HepG2 (cell line): Measurements from ENCODE around the gene SMIM28. TPM values are rescaled to one million over a fixed set of nuclear protein-coding genes. Genes with fewer than 3 reads are reported as not detected.

Experiments
- ARNT ChIP-seq: fragments of 450-650 bp; IDR thresholded peaks from 2 replicates; pipeline ENCODE4 v1.6.1; 2017
- ATF3 ChIP-seq: sonication (generic); formaldehyde crosslinking; IDR thresholded peaks from 2 replicates; pipeline ENCODE4 v1.4.0; 2020; ENCODE audit warnings: missing genetic modification reagents
- ATRX ChIP-seq: sonication (generic); formaldehyde crosslinking; IDR thresholded peaks from 2 replicates; pipeline ENCODE4 v1.4.0; 2020; ENCODE audit warnings: missing genetic modification reagents, borderline replicate concordance
- FOSL1 ChIP-seq: sonication (generic); formaldehyde crosslinking; IDR thresholded peaks from 2 replicates; pipeline ENCODE4 v1.9.0; 2021; ENCODE audit warnings: missing genetic modification reagents, borderline replicate concordance
- GMEB2 ChIP-seq: IDR thresholded peaks from 2 replicates; pipeline ENCODE4 v1.6.1; 2016; ENCODE audit warnings: missing biosample characterization, missing genetic modification reagents, low read depth
- SOX13 ChIP-seq, 3 experiments: fragments of 450-650 bp in 1 of 3; sonication (generic) in 1 of 3; formaldehyde crosslinking in 1 of 3; IDR thresholded peaks in 2 of 3; conservative IDR thresholded peaks in 1 of 3; 2 replicates each; pipeline versions ENCODE4 v1.5.0 to v1.6.1; 2016 to 2020; ENCODE audit warnings: antibody characterized with exemption in 1 of 3, mild to moderate bottlenecking in 1 of 3, missing compliant biosample characterization in 1 of 3, missing genetic modification reagents in 1 of 3, moderate library complexity in 1 of 3
- TBX3 ChIP-seq: fragments of 450-650 bp; IDR thresholded peaks from 2 replicates; pipeline ENCODE4 v1.6.1; 2017; ENCODE audit warnings: antibody characterized with exemption, mild to moderate bottlenecking, inconsistent platforms, borderline replicate concordance
- TFDP2 ChIP-seq: sonication (generic); formaldehyde crosslinking; IDR thresholded peaks from 2 replicates; pipeline ENCODE4 v1.4.0; 2020; ENCODE audit warnings: missing genetic modification reagents
- THAP11 ChIP-seq: IDR thresholded peaks from 2 replicates; pipeline ENCODE4 v1.6.1; 2016; ENCODE audit warnings: missing biosample characterization, missing genetic modification reagents
- ZHX2 ChIP-seq, 2 experiments: sonication (generic) in 1 of 2; formaldehyde crosslinking in 1 of 2; IDR thresholded peaks; 2 replicates each; pipeline versions ENCODE4 v1.6.1 to v1.9.0; 2014 to 2022; ENCODE audit warnings: antibody characterized with exemption in 1 of 2, borderline replicate concordance in 1 of 2, inconsistent platforms in 1 of 2, low read depth in 1 of 2, missing genetic modification reagents in 1 of 2
- ZNF263 ChIP-seq: sonication (generic); formaldehyde crosslinking; IDR thresholded peaks from 2 replicates; pipeline ENCODE4 v1.4.0; 2020; ENCODE audit warnings: missing genetic modification reagents
- polyA plus RNA-seq, 8 experiments: library from polyadenylated mRNA; depleted of rRNA in 3 of 8; stranded (reverse) in 7 of 8; unstranded in 1 of 8; fragments of >200 nt; fragmentation: Illumina TruSeq in 4 of 8; extraction: Trizol in 4 of 8; gene quantifications; 2 replicates each; pipeline versions ENCODE4 v1.2.1 to v1.2.3, GENCODE V29; 2011 to 2016; ENCODE audit warnings: low read depth in 4 of 8, missing spikeins in 1 of 8, mixed read lengths in 1 of 8; ENCODE audit not compliant: insufficient read depth in 1 of 8
- total RNA-seq, 5 experiments: library from RNA; depleted of rRNA; stranded (reverse); fragments of >200 nt; fragmentation: Illumina TruSeq; extraction: Trizol; gene quantifications; 2 replicates each; pipeline ENCODE4 v1.2.3, GENCODE V29; 2016; ENCODE audit warnings: low read depth in 1 of 5
- TF ChIP-seq, protein P1 (sequence below): sonication (generic); formaldehyde crosslinking; IDR thresholded peaks from 2 replicates; pipeline ENCODE4 v1.4.0; 2020; ENCODE audit warnings: missing genetic modification reagents
- TF ChIP-seq, protein P2 (sequence below): sonication (generic); formaldehyde crosslinking; IDR thresholded peaks from 2 replicates; pipeline ENCODE4 v1.8.1; 2022; ENCODE audit warnings: low read depth, mild to moderate bottlenecking, missing genetic modification reagents

The SMIM28 gene
- total and polyA plus RNA-seq, 2 of the 13 experiments (the other 11 are each of a cell fraction or from before 2014, with no cell fraction given) = not detected

GRCh38 chr6:138403801-138404665 lies 26.3 kb downstream of the SMIM28 start, which contains the start of gene HEBP2 (continued):
- no peak for TF ChIP-seq ZHX2 (IDR thresholded peaks at IDR 0.05; ENCODE audit: low read depth)
- peak; percentile 92 for TF ChIP-seq ZHX2 (CRISPR knock-in tag; IDR thresholded peaks at IDR 0.05; ENCODE audit: borderline replicate concordance)
- TF ChIP-seq, protein P1, sequence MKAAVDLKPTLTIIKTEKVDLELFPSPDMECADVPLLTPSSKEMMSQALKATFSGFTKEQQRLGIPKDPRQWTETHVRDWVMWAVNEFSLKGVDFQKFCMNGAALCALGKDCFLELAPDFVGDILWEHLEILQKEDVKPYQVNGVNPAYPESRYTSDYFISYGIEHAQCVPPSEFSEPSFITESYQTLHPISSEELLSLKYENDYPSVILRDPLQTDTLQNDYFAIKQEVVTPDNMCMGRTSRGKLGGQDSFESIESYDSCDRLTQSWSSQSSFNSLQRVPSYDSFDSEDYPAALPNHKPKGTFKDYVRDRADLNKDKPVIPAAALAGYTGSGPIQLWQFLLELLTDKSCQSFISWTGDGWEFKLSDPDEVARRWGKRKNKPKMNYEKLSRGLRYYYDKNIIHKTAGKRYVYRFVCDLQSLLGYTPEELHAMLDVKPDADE (CRISPR knock-in tag) = no peak; the same call in none of the 2 replicates
- TF ChIP-seq ATF3 (CRISPR knock-in tag) = peak; percentile 6; the same call in 1 of the 2 replicates
- TF ChIP-seq ATRX (CRISPR knock-in tag) = no peak
- peak; percentile 95 for TF ChIP-seq ZNF263 (CRISPR knock-in tag)
- TF ChIP-seq TBX3 = no peak; the same call in 1 of the 2 replicates
- TF ChIP-seq GMEB2 (CRISPR knock-in tag) = no peak; the same call in 1 of the 2 replicates
- 0 out of 2 replicates have a peak, but pooled peaks have one; percentile 50 for TF ChIP-seq SOX13 (IDR thresholded peaks at IDR 0.05)
- TF ChIP-seq SOX13 (CRISPR knock-in tag; conservative IDR thresholded peaks at IDR 0.05 in 1 of 2, IDR thresholded peaks at IDR 0.05 in 1 of 2) = peak in 1 of 2 experiments; percentile 91; a peak in 2 of 4 replicates
- TF ChIP-seq, protein P2, sequence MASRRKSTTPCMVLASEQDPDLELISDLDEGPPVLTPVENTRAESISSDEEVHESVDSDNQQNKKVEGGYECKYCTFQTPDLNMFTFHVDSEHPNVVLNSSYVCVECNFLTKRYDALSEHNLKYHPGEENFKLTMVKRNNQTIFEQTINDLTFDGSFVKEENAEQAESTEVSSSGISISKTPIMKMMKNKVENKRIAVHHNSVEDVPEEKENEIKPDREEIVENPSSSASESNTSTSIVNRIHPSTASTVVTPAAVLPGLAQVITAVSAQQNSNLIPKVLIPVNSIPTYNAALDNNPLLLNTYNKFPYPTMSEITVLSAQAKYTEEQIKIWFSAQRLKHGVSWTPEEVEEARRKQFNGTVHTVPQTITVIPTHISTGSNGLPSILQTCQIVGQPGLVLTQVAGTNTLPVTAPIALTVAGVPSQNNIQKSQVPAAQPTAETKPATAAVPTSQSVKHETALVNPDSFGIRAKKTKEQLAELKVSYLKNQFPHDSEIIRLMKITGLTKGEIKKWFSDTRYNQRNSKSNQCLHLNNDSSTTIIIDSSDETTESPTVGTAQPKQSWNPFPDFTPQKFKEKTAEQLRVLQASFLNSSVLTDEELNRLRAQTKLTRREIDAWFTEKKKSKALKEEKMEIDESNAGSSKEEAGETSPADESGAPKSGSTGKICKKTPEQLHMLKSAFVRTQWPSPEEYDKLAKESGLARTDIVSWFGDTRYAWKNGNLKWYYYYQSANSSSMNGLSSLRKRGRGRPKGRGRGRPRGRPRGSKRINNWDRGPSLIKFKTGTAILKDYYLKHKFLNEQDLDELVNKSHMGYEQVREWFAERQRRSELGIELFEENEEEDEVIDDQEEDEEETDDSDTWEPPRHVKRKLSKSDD (CRISPR knock-in tag) = peak; percentile 74
- TF ChIP-seq THAP11 = peak; percentile 75
- TF ChIP-seq ARNT = no peak
- peak; percentile 30; the same call in 1 of the 2 replicates for TF ChIP-seq FOSL1 (CRISPR knock-in tag)
- TF ChIP-seq TFDP2 = peak; percentile 88
